Activated gamma-delta T cell treated with anti-CD3 and anti-CD28 coated beads, Interleukin-2, amount 50 U/mL, for 16 hours (primary cell): ENCODE measurements around the gene CXorf38.
"Not testable (repeated sequence)": the region's sequence is repeated elsewhere in the genome, so short reads cannot be mapped to it uniquely, and the experiment has no call there.

Experiments
- DNase-seq: peaks from one replicate; pipeline ENCODE4 v3.0.0-alpha.2; 2020; ENCODE audit warnings: low read depth

The CXorf38 gene

DNA sequence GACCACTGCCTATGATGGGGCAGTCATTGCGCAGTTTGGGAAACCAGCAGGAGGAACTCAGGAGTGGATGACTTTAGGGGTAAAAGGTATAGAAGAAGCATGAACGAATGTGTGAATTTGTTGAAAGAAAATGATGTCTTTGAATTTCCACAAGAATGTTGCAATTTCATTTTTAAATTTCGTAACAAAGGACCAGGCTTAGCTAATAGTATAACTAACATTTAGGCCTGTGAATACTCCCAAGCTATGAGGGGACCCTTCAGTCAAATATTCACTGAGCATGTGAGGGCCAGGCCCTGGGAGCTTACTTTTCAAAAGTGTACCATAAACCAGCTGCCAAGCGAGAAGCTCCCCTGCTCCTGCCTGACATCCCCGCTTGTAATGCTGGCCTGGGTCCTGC lies 18.9 kb downstream of the CXorf38 start:
- DNase-seq = no peak

- no peak for DNase-seq
Measured at GRCh38 chrX:40625294-40625693, 22.1 kb downstream of the CXorf38 start.

GRCh38 chrX:40623665-40624064 lies 23.7 kb downstream of the CXorf38 start:
- DNase-seq = no peak

DNA sequence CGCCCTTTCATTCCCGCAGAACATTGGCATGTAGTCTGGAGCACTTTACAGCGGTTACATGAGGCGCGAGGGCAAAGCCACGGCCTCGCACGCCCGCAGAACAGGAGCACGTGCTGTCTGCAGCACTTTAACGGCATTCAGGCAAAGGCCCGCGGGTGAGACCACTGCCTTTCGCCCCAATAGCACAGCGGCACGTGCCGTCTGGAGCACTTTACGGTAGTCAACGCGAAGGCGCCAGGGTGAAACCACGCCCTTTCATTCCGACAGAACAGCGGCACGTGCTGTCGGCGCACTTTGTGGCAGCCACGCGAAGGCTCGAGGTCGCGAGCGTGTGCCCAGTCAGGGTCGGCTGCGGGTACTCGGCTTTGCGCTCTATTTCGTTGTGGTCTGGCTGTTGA lies 24.2 kb downstream of the CXorf38 start, which contains the start of gene MPC1L:
Gene MPC1L, plus strand, starts transcription at position 290 of the 398 bp plus-strand sequence. CDS start 138 bp downstream, outside the sequence.
- no peak for DNase-seq

DNA sequence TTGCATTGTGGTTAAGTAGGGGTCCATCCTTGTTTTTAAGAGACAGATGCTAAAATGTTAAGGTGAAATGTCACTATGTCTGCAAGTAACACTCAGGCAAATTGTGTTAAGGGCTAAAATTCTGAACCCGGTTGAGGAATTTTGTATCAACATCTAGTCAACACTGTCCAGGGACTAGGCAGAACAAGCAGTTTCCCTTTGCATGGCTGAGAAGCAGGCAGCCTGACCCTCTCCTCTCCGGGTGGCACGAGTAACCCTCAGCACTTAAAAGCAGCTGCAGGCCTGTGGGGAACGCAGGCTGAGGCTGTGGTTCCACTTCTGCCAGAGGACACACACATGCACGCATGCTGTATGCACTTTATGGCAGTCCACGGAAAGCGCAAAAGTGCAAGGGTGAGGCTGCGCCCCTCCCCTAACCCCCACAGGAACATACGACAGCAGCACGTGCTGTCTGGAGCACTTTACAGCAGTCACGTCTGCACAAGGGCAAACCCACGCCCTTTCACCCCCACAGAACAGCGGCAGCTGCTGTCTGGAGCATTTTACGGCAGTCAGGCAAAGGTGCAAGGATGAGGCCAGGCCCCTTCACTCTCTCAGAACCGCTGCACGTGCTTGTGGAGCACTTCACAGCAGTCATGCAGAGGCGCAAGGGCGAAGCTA lies 24.8 kb downstream of the CXorf38 start:
- DNase-seq = no peak

DNA sequence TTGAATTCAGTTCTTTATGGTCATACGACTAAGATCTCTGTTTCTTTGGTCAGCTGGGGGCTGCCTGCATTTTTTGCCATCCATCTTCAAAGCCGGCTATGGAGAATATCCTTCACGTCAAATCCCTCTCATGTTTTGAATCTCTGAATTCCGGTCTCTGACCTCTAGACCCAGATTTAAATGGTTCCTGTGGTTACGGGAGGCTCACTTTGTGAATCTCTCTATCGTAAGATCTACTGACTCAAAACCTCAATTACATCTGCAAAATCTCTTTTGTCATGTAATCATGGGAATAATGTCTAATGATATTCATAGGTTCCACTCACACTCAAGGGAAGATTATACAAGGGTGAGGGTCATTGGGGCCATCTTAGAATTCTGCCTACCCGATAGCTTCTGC lies 29.8 kb downstream of the CXorf38 start:
- DNase-seq = no peak

DNA sequence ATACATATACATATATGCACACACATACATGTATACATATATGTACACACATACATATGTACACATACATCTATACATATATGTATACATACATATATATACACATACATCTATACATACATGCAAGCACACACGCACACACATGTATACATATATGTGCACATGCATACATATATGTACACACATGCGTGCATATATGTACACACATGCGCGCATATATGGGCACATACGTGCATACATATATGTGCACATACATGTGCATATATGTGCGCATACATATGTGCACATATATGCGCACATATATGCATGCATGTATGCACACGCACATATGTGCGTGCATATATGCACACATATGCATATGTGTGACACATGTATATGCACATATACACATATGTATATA lies 31.4 kb downstream of the CXorf38 start:
- no peak for DNase-seq

DNA sequence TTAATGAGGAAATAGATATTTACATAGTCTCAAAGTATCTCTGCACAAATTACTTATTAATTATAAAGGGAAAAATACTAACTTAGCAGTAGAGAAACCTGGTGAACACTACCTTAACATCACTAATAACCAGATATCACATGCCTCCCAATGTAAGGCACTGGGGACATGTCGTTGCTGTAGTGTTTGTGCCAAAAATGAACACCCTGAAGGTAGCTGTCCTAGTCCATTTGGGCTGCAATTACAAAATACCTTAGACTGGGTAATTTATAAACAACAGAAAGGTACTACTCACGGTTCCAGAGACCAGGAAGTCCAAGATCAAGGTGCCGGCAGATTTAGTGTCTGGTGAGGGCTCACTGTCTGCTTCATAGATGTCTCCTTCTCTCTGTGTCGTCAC lies 34.9 kb downstream of the CXorf38 start:
- DNase-seq = no peak

DNA sequence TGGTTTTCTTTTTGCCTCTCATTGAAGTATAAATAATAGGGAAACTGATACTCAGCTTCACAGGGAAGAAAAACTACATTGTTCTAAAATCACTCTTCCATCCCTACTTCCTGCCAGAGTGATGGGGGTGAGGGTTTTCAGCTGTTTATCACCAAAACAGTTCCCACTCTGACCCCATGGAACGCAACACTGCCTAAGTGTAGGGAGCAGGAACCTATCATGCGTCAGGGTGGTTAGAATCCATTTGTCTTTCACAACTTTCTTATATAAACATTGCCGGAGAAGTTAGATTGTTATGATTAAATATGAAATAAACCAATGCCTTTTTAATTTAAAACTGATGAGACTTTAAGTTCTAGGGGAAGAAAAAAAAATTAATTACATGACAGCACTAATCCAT lies 40.0 kb downstream of the CXorf38 start:
- DNase-seq = no peak

DNA sequence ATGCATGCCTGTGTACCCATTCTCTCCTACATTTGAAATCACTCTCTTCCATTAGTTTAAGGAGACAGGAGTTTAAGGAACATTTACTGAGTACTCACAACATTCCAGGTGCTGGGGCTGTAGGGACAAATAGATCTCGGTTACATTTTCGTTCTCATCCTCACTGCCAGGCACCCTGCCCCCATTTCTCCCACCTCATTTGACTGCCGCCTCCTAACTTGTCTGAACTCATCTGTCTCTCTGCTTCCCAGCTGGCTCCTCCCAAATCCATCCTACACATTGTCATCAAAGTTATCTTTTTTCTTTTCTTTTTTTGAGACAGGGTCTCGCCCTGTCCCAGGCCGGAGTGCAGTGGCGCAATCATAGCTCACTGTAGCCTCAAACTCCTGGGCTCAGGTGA lies 43.9 kb downstream of the CXorf38 start:
- no peak for DNase-seq

GRCh38 chrX:40589616-40590321 lies 57.6 kb downstream of the CXorf38 start:
- DNase-seq = not testable (repeated sequence)

DNA sequence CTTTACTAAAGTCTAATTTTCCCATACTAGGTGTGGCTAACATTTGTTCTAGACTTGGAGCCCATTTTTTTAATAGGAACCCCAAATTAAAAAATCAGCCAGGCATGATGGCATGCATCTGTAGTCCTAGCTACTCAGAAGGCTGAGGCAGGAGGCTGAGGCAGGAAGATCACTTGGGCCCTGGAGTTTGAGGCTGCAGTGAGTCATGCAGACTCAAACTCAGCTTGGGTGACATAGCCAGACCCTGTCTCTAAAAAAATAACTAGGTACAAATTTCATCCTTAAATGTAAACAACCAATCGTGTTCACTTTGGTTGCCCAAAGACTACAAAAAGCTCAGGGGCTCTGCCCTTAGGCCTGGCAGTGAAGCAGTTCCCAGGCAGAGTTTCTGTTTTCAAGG lies 59.7 kb downstream of the CXorf38 start:
- not testable (repeated sequence) for DNase-seq

- DNase-seq = no peak
Measured at GRCh38 chrX:40582811-40583210, 64.5 kb downstream of the CXorf38 start.

DNA sequence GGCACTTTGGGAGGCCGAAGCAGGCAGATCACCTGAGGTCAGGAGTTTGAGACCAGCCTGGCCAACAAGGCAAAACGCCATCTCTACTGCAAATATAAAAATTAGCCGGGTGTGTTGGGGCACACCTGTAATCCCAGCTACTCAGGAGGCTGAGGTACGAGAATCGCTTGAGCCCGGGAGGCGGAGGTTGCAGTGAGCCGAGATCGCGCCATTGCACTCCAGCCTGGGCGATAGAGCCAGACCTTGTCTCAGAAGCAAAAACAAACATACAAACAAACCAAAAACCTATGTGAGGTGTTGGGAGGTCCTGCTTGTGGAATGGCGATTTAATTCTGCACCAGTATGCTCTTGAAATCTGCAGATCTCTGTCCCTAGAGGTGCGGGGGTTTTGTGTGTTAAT lies 65.2 kb downstream of the CXorf38 start:
- DNase-seq = not testable (repeated sequence)

DNA sequence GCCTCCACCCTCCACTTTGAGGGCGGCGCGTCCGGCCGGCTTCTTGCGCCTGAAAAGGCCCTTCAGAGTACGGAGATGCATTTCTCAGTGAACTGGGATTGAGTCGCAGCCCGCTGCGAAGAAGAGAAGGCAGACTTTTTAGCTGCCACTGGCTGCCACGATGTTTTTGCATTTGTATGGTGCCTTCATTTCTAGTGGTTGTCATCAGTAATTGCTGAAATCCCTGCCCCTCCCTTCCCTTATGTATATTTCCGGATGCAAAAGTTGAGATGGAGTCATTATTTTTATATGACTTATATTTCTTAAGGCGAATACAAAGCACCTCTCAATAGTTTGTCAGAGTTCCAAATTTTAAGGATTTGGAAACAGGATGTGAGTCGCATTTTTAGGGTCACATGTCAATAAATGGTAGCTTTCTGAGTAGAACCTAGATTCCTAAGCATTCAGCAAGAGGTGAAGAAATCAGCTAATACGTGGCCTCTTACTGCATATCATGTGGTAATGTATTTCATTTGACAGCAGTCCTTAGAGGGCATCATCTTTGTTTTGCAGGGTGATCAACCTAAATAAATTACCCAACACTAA lies 65.9 kb downstream of the CXorf38 start:
- DNase-seq = no peak

DNA sequence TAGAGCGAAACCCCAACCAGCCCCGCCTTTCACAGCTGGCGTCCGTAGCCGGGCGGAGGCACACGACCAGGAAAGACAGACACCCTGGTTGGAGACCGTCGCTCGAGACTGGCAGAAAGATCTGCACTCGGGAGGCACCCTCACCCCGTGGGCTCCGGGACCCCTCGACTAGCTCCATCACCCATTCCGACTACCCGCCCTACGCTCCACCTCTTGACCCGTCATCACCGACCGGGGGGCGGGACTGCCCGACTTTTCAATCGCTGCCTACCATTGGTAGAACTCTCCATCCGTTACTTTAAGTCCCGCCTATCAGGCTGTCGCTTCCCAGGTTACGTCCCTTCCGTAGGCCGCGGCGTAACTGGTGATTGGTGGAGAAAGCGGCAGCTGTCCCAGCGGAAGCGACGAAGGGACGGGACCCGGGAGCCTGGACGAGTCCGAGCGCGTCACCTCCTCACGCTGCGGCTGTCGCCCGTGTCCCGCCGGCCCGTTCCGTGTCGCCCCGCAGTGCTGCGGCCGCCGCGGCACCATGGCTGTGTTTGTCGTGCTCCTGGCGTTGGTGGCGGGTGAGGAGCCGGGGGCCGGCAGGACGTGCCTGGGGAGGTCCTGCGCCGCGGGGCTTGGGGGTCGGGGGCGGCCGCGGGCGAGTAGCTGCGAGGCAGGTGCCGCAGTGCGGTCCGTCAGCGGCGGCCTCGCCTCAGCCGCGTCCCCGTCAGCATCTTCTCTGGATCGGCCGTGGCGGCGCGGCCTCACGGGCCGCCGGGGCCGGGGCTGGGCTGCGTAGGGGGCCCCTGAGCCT lies 66.6 kb downstream of the CXorf38 start, which contains the start of gene ATP6AP2:
Gene ATP6AP2, plus strand, starts transcription at position 434 of the 799 bp plus-strand sequence. Its CDS starts 96 bp downstream, at position 530.
- DNase-seq = peak; percentile 81

DNA sequence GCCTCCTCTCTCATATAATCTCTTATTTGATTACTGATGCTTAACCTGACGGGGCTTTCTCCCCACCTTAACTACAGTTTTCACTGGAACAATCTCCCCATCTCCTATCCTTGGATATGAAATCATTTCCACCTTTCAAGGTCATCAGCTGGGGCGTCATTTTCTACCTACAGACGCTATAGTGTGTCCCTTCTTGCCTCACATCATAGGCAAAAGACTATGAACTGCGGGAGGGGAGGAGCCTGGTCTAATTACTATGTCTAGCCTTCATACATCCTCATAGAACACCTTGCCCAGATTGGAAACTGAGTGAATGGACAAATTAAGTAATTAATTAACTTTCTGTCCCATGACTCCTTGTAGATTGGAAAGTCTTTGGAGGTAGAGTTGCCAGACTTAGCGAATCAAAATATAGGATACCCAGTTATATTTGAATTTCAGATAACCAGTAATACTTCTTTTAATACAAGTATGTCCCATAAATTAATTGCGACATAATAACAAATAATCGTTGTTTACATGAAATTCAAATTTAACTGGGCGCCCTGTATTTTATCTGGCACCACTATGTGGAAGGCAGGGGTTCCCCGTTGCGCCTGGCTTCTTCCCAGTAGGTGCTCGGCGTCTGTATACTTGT lies 67.3 kb downstream of the CXorf38 start:
- DNase-seq = no peak

- DNase-seq = no peak
Measured at GRCh38 chrX:40579141-40579540, 68.2 kb downstream of the CXorf38 start.

- no peak for DNase-seq
Measured at GRCh38 chrX:40578039-40578695, 69.2 kb downstream of the CXorf38 start.
